Rectal smooth muscle tissue (tissue), 1 donor: ENCODE results near the gene PRKAR2B.
"Not testable (repeated sequence)": the region's sequence is repeated elsewhere in the genome, so short reads cannot be mapped to it uniquely, and the experiment has no call there.

ENCODE experiments used
- H3K27ac ChIP-seq: one replicate; pipeline ENCODE4 v1.7.0; 2013; ENCODE audit warnings: low read depth, low read length, inconsistent platforms
- H3K27me3 ChIP-seq: one replicate; pipeline ENCODE4 v1.7.0; 2013; ENCODE audit warnings: low read length; ENCODE audit not compliant: control insufficient read depth, insufficient read depth
- H3K36me3 ChIP-seq: one replicate; pipeline ENCODE4 v1.7.0; 2013; ENCODE audit warnings: low read length; ENCODE audit not compliant: control insufficient read depth, insufficient read depth
- H3K4me1 ChIP-seq: one replicate; pipeline ENCODE4 v1.7.0; 2013; ENCODE audit warnings: low read length; ENCODE audit not compliant: control insufficient read depth, insufficient read depth
- H3K4me3 ChIP-seq: one replicate; pipeline ENCODE4 v1.7.0; 2013; ENCODE audit warnings: low read length
- H3K9ac ChIP-seq: one replicate; pipeline ENCODE4 v1.7.0; 2013; ENCODE audit warnings: low read length

The PRKAR2B gene

DNA sequence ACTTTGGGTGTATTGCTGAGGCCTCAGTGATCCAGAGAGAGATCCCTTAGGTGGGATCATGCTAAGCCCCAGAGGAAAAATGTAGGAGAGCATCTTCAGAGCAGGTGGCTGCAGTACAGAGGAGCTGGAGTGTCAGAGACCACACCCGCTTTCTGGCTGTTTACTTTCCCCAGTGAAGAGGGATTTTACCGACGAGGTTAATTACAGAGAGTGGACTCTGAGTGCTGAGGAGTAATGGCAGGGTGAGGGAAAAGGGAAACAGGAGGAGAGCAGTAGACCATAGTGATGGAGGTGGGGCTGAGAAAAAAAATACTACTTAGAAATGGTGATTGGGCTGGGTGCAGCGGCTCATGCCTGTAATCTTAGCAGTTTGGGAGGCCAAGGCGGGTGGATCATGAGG, 81.0 kb downstream of the PRKAR2B start:
- Histone ChIP-seq H3K4me3 (no peak overlapping the region), H3K27ac (no peak overlapping the region), H3K36me3 (no peaks in the 10 kb centered on the region), H3K9ac (no peak overlapping the region), H3K27me3 (no peaks in the 10 kb centered on the region), H3K4me1 (no peaks in the 10 kb centered on the region)

GRCh38 chr7:107128217-107128616, 83.7 kb downstream of the PRKAR2B start:
- Histone ChIP-seq H3K27ac (no peak overlapping the region), H3K9ac (no peak overlapping the region), H3K4me3 (no peak overlapping the region), H3K27me3 (no peaks in the 10 kb centered on the region), H3K4me1 (no peaks in the 10 kb centered on the region), H3K36me3 (no peaks in the 10 kb centered on the region)

DNA sequence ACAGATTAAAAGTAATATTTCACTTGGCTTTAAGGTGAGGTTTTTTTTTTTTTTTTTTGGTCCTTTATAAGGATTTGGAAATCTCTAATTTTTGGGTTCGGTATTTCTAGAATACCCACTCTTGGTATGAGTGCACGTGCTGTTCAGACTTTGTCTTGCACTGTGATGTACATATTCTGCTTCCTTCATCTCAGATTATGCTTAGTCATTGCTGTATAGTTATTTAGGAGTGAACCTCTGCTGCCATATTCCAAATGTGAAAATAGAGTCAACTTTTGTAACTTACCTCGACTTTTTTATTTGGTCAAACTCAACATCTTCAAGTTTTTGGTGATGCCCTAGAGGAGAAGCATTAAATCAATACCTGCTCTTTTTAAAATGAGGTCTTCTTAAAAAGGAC, 84.2 kb downstream of the PRKAR2B start:
- Histone ChIP-seq H3K27me3 (no peaks in the 10 kb centered on the region), H3K36me3 (no peaks in the 10 kb centered on the region), H3K9ac (no peak overlapping the region), H3K4me3 (no peak overlapping the region), H3K4me1 (no peaks in the 10 kb centered on the region), H3K27ac (no peak overlapping the region)

GRCh38 chr7:107130487-107131220, 86.1 kb downstream of the PRKAR2B start:
- no peak overlapping the region for H3K9ac ChIP-seq
- no peaks in the 10 kb centered on the region for H3K4me1 ChIP-seq
- no peak overlapping the region for H3K4me3 ChIP-seq
- H3K27ac ChIP-seq = no peak overlapping the region
- no peaks in the 10 kb centered on the region for H3K36me3 ChIP-seq
- H3K27me3 ChIP-seq = no peaks in the 10 kb centered on the region

GRCh38 chr7:107133396-107133795, 88.9 kb downstream of the PRKAR2B start:
- Histone ChIP-seq H3K27ac (no peak overlapping the region), H3K4me1 (no peaks in the 10 kb centered on the region), H3K36me3 (no peaks in the 10 kb centered on the region), H3K4me3 (no peak overlapping the region), H3K27me3 (no peaks in the 10 kb centered on the region), H3K9ac (no peak overlapping the region)

- peaks cover 4% of the 10 kb centered on the region for H3K4me1 ChIP-seq
- H3K9ac ChIP-seq = no peak overlapping the region
- no peaks in the 10 kb centered on the region for H3K36me3 ChIP-seq
- no peak overlapping the region for H3K27ac ChIP-seq
- H3K27me3 ChIP-seq = no peaks in the 10 kb centered on the region
- no peak overlapping the region for H3K4me3 ChIP-seq
These were observed 94.4 kb downstream of the PRKAR2B start for GRCh38 chr7:107138696-107139420.

- H3K4me3 ChIP-seq, H3K4me1 ChIP-seq, H3K36me3 ChIP-seq, H3K27me3 ChIP-seq, H3K27ac ChIP-seq, H3K9ac ChIP-seq: not testable (repeated sequence)
These were observed 99.4 kb downstream of the PRKAR2B start for GRCh38 chr7:107143875-107144274.

DNA sequence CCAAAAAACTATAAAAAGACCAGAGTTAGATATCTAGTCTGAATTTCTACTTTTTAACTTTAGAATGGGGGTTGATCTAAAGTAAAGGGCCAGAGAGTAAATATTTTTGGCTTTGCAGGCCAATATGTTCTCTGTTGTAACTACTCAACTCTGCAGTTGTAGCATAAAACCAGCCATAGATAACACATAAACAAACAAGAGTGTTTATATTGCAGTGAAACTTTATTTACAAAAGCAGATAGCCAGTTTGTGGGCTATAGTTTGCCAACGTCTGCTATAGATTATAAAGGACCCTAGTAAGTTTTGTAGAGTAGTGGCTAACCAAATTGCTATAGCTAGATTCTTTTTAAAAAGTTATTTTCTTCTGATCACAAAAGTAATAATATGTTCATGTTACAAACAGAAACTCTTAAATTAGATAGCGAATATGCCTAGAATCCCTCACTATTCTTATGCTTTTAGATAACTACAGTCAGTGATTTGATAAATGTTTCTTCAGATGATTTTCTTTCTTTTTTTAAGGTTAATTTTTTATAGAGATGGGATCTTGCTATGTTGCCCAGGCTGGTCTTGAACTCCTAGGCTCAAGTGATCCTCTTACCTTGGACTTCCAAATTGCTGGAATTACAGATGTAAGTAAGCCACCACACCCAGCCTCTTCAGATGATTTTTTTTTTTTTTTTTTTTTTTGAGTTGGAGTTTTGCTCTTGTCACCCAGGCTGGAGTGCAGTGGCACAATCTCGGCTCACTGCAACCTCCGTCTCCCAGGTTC, 100.7 kb downstream of the PRKAR2B start:
- H3K36me3 ChIP-seq = no peaks in the 10 kb centered on the region
- H3K4me3 ChIP-seq = no peak overlapping the region
- no peak overlapping the region for H3K27ac ChIP-seq
- H3K27me3 ChIP-seq = no peaks in the 10 kb centered on the region
- no peak overlapping the region for H3K9ac ChIP-seq
- H3K4me1 ChIP-seq = peaks cover 4% of the 10 kb centered on the region

- Histone ChIP-seq H3K9ac (no peak overlapping the region), H3K27ac (no peak overlapping the region), H3K4me1 (no peaks in the 10 kb centered on the region)
These were observed 103.2 kb downstream of the PRKAR2B start for GRCh38 chr7:107147464-107148393.

GRCh38 chr7:107148721-107149120, 104.2 kb downstream of the PRKAR2B start:
- H3K27ac ChIP-seq = no peak overlapping the region
- no peak overlapping the region for H3K9ac ChIP-seq
- no peaks in the 10 kb centered on the region for H3K36me3 ChIP-seq
- no peaks in the 10 kb centered on the region for H3K4me1 ChIP-seq
- no peak overlapping the region for H3K4me3 ChIP-seq
- H3K27me3 ChIP-seq = no peaks in the 10 kb centered on the region

More at GRCh38 chr7:107147464-107148393, 103.2 kb downstream of the PRKAR2B start:
- no peaks in the 10 kb centered on the region for H3K27me3 ChIP-seq
- H3K4me3 ChIP-seq = no peak overlapping the region
- H3K36me3 ChIP-seq = no peaks in the 10 kb centered on the region

DNA sequence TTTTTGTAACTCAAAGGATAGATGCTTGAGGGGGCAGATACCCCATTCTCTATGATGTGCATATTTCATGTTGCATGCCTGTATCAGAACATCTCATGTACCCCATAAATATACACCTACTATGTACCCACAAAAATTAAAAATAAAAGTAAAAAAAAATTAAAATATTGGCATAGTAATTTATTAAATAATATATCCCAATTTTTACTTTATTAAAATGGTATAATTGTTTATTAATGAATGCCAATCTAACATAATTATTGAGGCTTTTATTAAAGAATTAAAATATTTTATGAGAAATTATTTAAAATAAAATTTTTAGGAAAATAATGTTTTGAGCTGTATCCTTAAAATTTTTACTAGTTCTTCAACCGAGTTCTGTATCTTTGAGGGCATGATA, 105.4 kb downstream of the PRKAR2B start:
- Histone ChIP-seq H3K27ac (no peak overlapping the region), H3K9ac (no peak overlapping the region), H3K4me3 (no peak overlapping the region), H3K36me3 (no peaks in the 10 kb centered on the region), H3K4me1 (no peaks in the 10 kb centered on the region), H3K27me3 (no peaks in the 10 kb centered on the region)
